UCSD-AML1 (cell line): ENCODE results near the gene FBN3.
"Not testable (repeated sequence)": the region's sequence is repeated elsewhere in the genome, so short reads cannot be mapped to it uniquely, and the experiment has no call there.

ENCODE experiments used
- DNase-seq: peaks from one replicate; lab custom pipeline; 2025; ENCODE audit not compliant: unreplicated experiment; lab: John Stamatoyannopoulos, UW

The FBN3 gene

DNA sequence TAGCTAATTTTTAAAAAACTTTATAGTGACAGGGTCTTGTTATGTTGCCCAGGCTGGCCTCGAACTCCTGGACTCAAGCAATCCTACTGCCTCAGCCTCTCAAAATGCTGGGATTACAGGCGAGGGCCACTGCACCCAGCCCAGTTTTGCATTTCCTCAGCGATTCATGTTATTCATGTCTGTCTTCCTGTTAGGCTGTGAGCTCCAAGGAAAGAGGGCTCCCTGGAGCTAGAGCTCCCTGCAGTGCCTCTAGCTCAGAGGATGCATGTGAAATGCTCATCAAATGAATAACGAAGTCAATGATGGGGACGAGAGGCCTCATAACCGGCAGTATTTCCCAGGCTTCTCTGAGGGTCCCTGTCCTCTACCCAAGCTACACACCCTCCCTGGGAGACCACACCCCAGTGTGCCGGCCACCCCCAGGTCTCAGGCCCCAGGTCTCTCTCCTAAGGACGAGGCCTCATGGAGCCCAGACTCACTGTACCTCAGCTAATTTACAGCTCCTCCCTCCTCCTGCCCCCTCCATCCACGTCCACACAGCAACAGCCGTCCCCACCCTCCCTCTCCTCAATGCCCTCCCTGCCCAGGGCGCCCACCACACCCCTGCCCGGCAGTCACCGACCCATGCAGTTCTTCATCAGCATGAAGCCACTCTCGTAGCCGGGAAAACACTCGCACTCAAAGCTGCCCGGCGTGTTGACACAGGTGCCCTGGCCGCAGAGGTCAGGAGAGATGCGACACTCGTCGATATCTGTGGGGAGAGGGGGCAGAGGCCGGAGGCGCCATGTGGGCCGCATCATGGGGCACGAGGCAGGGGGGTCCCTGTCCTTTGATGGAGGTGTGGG, 28.5 kb downstream of the FBN3 start:
- DNase-seq: no peak

DNA sequence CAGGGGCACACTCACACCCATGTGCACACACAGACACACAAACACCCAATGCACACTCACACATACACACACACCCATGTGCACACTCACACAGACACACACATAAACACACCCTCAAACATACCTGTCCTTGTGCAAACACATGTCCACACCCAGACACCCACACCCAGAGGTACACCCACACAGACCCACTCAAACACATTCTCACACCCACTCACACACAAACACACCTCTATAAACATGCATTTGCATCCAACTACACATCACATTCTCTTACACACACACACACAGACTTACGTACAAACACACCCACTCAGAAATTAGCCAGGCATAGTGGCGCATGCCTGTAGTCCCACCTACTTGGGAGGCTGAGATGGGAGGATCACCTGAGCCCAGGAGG, 31.4 kb downstream of the FBN3 start:
- no peak for DNase-seq

DNA sequence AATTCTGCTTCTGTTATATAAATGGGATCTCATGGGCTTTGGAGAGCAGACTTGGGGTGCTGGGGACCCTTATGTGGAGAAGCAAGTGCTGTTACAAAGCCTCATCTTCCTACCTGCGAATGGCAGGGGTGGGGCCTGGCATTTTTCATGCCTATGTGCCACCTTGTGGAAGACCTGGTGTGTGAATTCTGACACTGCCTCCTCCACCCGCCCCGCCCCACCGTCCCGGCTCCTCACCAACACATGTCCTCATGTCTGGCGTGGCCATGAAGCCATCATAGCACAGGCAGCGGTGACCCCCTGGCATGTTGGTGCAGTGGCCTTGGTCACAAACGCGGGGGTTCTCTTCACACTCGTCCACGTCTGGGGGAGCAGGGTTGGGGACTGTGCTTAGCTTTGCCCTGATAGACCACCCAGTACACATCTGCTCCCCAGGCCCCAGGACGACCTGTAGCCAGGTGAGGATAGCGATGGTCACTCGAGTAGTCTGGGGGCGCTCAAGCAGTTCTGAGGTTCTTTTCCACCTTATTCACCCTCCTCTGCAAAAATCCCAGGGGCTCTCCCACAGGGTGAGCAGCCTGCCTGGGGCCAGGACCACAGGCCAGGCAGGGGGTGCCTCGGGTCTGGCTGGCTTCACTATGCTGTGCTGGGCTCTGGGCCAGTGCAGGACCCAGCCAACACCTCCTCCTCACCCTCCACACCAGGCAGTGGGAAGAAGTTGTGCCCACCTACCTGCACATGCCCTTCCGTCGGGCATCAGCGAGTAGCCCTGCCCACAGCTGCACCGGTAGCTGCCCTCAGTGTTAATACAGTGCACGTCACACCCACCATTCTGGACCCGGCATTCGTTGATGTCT, 32.7 kb downstream of the FBN3 start:
- no peak for DNase-seq

DNA sequence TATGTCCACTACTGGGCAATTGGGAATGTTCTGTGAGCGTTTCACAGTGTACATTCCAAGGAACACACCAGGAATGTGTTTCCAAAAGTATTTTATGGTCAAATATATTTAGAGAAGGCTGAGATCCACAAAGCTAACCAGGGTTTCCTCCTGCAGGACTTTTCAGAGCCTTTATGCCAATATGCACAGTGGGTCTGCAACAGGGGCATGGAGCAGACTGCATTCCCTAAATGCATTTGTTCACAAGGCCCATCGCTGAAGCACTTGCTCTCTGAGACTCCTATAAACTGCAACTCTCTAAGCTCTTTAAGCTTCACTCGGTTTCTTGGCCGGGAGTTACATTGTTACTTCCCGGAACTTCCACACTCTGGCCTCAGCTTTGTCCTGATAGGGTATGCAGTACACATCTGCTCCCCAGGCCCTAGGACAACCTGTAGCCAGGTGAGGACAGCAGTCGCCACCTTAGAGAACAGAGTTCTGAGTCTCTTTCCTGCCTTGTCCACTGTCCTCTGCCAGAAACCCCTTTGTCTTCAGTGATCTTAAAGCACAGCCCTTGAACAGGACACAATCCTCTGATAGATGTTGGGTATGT, 33.5 kb downstream of the FBN3 start:
- DNase-seq: no peak

DNA sequence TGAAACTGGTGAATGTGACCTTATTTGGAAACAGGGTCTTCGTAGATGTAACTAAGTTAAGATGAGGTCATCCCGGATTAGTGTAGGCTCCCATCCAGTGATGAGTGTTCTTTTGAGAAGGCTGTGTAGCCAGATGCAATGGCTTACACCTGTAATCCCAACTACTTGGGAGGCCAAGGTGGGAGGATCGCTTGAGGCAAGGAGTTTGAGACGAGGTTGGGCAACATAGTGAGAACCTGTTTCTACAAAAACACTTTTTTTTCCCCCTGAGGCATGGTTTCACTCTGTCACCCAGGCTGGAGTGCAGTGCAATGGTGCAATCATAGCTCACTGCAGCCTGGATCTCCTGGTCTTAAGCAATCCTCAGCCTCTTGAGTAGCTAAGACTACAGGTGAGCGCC, 36.4 kb downstream of the FBN3 start:
- DNase-seq: no peak

DNA sequence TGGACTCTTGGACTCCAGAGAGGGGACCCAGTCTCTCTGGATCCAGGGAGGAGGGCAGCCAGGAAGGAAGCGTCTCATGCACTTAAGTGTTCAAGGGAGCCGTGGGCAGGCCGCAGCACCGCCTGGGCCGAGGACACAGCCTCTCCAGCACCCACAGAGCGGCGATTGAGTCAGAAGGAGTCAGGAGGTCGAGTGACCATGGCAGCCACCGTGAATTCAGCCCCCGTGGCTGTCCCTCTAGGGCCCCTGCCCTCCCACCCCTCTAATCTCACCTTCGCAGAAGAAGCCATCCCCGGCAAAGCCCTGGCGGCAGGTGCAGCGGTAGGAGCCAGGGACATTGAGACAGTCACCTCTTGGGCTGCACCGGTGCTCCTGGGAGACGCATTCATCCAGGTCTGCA, 38.0 kb downstream of the FBN3 start:
- DNase-seq: no peak

DNA sequence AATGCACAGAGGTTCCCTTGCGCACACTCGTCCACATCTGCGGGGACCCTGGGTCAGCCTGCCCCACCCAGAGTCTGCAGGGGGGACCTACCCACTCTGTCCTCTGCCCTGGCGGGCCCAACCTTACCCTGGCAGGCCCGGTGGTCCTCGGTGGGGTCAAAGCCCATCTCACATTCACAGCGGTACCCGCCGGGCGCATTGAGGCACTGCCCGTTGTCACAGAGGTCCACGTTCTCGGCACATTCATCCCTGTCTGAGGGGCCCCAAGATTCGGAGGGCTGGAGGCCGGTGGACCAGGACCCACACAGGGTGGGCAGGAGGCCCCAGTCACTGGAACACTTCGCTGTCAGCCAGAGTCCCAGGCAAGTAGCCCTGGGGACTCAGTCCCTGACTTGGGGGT, 38.5 kb downstream of the FBN3 start:
- DNase-seq: no peak

DNA sequence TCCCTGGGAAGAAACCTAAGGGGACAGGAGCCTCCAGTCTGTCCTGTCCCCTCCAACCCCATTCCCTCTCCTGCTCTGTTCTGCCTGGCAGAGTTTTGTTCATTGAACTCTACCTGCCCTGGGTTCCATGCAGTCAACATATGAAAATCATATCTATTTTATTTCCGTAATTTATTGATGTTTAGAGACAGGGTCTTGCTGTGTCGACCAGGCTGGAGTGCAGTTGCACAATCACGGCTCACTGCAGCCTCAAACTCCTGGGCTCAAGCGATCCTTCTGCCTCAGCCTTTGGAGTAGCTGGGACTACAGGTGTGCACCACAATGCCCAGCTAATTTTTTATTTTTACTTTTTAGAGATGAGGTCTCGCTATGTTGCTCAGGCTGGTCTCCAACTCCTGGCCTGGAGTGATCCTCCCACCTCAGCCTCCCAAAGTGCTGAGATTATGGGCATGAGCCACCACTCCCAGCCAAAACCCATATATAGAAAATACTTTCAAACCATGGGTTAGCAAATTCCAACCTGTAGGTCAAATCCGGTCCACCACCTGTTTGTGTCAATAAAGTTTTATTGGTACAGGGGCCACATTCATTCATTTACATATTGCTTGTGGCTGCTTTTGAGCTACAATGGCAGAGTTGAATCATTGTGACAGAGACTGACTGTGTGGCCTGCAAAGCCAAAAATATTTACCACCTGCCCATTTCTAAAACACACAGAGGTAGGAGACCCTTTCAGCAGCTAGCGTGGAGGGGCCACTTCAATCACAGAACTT, 39.3 kb downstream of the FBN3 start:
- DNase-seq: no peak

DNA sequence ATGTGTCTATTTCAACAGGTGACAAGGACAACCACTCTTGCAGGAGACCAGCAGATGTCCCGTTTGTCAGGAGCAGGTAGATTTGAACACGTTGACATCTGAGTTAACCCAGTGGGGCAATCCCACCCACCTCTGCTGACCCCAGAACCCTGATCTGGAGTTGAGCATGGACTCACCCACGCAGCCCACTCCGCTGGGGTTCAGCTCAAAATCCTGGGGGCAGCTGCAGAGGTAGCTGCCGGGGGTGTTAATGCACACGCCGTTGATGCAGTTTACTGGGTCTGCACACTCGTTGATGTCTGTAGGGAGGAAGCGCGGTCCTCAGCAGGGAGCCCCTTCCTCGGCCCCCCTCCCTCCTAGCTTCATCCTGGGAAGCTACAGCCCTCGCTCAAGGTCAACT, 39.9 kb downstream of the FBN3 start:
- DNase-seq: no peak

DNA sequence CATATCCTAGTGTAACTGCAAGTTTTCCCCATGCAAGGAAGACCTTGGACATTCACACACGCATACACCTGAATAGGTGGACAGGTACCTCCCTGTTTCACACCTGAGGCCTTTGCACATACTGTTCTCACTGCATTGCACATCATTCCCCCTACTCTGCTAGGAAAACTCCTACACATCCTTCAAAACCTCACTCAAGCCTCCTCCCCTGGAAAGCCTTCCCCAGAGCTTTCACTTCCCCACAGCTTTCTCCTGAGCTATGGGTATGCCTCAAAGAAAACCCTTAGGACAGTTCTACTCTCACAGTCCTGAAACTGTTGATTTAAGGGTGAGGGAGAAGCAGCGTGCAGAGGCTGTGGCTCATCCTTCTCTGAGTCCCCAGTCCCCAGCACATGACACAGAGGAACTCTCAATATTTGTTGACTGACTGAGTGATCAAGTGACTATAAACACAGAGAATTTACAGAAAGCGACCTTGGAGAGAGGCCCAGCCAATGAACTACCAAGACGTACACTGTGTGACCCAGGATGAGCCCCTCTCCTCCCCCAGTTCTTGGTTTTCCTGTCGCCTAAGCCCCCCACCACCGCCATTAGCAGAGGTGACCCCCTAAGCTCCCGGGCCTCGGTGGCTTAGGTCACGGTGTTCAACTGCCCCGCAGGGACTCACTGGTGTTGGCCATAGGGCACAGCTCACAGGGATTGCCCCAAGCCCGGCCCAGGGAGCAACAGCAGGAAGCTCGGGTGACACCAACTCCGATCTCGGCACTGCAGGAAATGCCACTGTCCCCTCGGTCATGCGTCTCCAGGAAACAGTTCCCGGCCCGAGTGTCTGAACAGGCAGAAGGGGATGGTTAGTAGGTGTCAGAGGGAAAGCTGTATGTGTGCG, 40.6 kb downstream of the FBN3 start:
- no peak for DNase-seq

DNA sequence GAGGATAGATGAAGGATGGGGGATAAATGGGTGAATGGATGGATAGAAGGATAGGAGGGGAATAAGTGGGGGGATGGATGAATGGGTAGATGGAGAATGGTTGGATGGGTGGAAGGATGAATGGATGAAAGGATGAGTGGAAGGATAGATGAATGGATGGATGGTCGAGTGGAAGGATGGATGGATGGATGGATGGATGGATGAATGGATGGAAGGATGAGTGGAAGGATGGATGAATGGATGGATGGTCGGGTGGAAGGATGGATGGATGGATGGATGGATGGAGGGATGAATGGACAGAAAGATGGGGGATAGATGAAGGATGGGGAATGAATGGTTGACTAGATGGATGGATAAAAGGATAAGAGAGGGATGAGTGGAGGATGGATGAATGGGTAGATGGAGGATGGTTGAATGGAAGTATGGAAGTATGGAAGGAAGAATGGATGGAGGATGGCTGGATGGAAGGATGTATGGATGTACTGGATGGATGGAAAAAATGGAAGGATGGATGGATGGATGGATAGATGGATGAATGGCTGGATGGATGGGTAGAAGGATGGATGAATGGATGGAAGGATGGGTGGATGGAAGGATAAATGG, 42.0 kb downstream of the FBN3 start:
- DNase-seq: no peak

DNA sequence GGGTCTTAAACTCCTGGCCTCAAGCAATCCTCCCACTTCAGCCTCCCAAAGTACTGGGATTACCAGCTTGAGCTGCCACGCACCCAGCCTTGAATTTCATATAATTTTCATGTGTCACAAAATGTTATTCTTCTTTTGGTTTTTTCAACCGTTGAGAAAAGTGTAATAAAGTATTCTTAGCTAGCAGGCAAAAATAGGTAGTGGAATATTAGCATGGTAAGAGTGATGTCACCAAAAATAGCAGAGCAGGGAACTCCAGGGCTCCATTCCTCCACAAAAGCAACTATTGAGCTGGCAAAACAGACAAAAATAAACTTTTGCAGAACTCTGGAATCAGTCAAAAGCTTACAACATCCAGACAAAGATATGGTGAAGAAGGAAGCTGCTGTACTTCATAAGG, 43.9 kb downstream of the FBN3 start:
- no peak for DNase-seq

DNA sequence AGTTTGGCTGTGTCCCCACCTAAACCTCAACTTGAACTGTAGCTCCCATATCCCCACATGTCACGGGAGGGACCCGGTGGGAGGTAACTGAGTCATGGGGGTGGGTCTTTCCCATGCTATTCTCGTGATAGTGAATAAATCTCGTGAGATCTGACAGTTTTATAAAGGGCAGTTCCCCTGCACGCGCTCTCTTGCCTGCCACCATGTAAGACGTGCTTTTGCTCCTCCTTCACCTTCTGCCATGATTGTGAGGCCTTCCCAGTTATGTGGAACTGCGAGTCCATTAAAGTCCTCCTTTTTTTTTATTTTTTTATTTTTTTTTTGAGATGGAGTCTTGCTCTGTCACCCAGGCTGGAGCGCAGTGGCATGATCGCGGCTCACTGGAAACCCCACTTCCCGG, 47.5 kb downstream of the FBN3 start:
- DNase-seq: not testable (repeated sequence)

DNA sequence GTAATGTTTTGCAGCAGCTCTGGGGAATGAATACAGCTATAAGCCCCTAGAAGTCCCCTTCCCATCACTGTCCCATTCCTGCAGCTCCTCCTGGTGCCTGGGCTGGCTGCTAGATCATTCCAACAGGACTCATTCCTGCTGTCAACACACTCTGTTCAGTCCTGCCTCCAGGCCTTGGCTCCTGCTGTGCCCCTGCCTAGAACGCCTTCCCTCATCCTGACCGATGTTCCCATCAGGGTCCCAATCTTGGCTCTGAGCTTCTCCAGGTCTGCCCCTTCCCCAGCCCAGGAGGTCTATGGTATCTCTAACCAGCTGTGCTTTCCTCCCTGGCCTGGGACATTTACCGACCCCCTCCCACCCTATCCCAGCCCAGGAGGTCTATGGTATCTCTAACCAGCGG, 48.1 kb downstream of the FBN3 start:
- no peak for DNase-seq

DNA sequence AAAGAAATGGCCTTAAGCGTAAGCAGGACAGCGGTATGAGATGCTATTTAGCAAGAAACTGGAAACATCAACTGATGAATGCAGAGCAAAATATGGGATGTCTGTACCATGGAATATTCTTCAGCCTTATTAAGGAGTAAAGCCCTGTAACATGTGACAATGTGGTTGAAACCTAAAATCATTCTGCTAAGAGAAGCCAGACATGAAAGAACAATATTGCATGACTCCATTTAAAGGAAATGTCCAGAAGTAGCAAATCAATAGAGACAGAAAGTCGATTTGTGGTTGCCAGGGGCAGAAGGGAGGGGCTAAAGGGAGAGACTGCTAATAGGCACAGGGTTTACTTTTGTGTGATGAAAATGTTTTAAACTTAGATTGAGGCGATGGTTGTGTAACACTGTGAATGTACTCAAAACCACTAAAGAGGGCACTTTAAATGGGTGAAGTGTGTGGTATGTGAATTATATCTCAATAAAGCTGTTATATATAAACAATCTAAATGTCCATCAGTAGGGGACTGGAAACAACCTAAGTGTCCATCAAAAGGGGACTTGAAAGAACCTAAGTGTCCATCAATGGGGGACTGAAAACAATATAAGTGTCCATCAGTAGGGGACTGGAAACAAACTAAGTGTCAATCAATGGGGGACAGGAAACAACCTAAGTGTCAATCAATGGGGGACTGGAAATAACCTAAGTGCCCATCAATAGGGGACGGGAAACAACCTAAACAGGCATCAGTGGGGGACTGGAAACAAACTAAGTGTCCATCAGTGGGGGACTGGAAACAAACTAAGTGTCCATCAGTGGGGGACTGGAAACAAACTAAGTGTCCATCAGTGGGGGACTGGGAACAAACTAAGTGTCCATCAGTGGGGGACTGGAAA, 51.5 kb downstream of the FBN3 start:
- no peak for DNase-seq

DNA sequence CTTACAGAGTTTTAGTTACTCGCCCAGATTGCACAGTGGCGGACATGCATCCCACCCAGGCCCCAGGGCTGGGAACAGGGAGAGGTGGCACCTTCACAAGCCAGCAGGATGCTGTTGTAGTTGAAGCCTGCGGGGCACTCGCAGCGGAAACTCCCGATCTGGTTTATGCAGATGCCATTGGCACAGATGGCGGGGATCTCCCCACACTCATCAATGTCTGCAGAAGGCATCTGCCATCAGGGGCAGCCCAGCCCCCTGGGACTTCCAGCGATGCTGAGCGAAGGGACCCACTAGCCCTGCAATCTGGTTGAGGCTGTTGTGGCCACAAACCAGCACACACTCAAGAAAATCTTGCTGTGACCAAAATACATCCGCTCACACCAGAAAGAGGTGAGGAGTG, 52.2 kb downstream of the FBN3 start:
- no peak for DNase-seq

DNA sequence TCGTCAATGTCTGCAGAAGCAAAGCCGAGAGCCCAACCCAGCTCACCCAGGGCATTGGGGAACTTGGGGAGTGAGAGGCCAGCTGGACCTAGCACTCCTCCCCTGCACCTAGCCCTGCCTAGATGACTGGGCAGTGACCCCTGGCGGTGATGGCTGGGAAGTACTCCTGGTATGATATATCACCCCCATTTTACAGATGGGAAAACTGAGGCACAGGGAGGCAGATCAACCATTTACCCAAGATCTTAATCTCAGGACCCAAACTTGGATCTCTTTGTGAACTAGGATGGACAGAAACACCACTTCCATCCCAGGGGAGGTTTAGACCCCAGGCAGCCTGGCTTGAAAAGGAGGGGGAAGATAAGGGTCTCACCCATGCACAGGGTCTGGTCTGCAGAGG, 53.3 kb downstream of the FBN3 start:
- DNase-seq: no peak

DNA sequence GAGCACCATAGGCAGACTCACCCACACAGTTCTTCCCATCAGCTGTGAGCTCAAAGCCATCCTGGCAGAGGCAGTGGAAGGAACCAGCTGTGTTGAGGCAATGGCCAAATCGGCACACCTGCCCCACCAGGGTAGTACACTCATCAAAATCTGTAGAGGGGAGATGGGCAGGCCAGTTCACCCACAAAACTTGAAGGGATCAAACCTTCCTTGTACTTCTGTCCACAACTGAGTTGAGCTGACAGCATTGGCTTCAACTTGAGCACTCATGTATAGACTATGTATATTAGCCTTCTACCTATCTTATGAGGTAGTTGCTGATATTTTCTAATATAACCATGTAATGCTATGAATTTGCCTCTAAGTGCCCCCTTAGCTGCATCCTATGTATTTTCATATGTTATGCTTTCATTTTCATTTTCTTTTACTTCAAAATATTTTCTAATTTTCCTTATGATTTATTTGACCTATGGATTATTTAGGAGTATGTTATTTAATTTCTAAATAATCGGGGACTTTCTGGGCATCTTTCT, 54.0 kb downstream of the FBN3 start:
- no peak for DNase-seq

DNA sequence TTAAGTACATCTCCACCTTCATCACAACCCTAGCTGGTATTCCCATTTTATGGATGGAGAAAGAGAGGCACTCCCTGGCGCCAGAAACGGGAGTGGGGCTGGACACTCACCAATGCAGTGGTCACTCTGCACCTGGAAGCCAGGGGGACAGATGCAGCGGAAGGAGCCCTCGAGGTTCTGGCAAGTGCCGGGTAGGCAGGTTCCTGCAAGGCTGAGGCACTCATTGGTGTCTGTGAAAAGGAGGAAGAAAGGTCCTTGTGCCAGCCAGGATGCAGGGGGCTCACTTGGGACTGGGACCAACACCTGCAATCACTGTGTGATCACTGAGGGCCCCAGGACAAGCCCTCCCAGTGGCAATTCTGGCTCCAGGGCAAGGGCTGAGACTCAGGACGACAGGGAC, 55.1 kb downstream of the FBN3 start:
- no peak for DNase-seq
